K562 (cell line): Measurements from ENCODE around the gene SRRM4. TPM values are rescaled to one million over a fixed set of nuclear protein-coding genes. Genes with fewer than 3 reads are reported as not detected.

Experiments used
- ATAC-seq: fragments of 200-7000 bp; cut with Tn5 transposase; 3 replicates; pipeline ENCODE4 v1.9.1; 2020; ENCODE audit warnings: moderate library complexity
- BruUV-seq: library from RNA; stranded (reverse); fragments of 400-500 nt; replicated peaks from 2 replicates; lab custom pipeline; 2021; lab: Mats Ljungman, UMichigan
- CTCF ChIA-PET: fragments of 300-600 bp; formaldehyde crosslinking; extraction: SDS; loops from one replicate; lab custom pipeline; 2021; ENCODE audit warnings: low intra/inter-chr PET ratio; lab: Yijun Ruan, JAX
- POLR2A ChIA-PET: fragments of 300-600, 350-650 bp; sonication (Branson Sonifier 250); formaldehyde crosslinking; extraction: SDS; loops from one replicate; lab custom pipeline; 2021; ENCODE audit warnings: antibody characterized with exemption, inconsistent platforms; lab: Yijun Ruan, JAX
- DNase-seq, 4 experiments: peaks; one replicate each; pipeline versions ENCODE4 v3.0.0 to v3.0.0-alpha.2; 2011 to 2018; ENCODE audit warnings: low spot score in 3 of 4, mixed read lengths in 3 of 4; ENCODE audit errors: extremely low read depth in 1 of 4
- FAIRE-seq: peaks from 2 replicates; lab custom pipeline; 2011; peaks lifted over from hg19 to GRCh38; lab: Jason Lieb, UNC
- H2AFZ ChIP-seq: 2 replicates; pipeline ENCODE4 v1.6.0; 2011; ENCODE audit warnings: low read depth, low read length, control low read depth, inconsistent platforms
- H3K27ac ChIP-seq: fragments of 200-600 bp; 3 replicates; pipeline ENCODE4 v1.8.0; 2011; ENCODE audit warnings: low read depth, mild to moderate bottlenecking, control low read depth, inconsistent platforms, low read length, moderate library complexity, mixed read lengths; ENCODE audit errors: extremely low read depth
- H3K27me3 ChIP-seq, 2 experiments: fragments of 300-600 bp in 1 of 2; 2 replicates in 1 of 2; 3 replicates in 1 of 2; pipeline versions ENCODE4 v1.6.0 to v1.8.0; 2011; ENCODE audit warnings: inconsistent platforms in 2 of 2, low read length in 2 of 2, mild to moderate bottlenecking in 1 of 2, mixed read lengths in 1 of 2, moderate library complexity in 1 of 2; ENCODE audit not compliant: control insufficient read depth in 2 of 2, insufficient read depth in 2 of 2
- H3K36me3 ChIP-seq: fragments of 300-600 bp; 3 replicates; pipeline ENCODE4 v1.8.0; 2011; ENCODE audit warnings: mild to moderate bottlenecking, low read length, inconsistent platforms; ENCODE audit not compliant: control insufficient read depth, insufficient read depth
- H3K4me1 ChIP-seq, 2 experiments: fragments of 200-600 bp in 1 of 2; replicated peaks in 1 of 2; 2 replicates in 1 of 2; 3 replicates in 1 of 2; pipeline versions ENCODE4 v1.5.1 to v1.8.0; 2011; ENCODE audit warnings: inconsistent platforms in 2 of 2, low read length in 2 of 2, mild to moderate bottlenecking in 1 of 2, mixed read lengths in 1 of 2, moderate library complexity in 1 of 2; ENCODE audit not compliant: control insufficient read depth in 2 of 2, insufficient read depth in 2 of 2
- H3K4me2 ChIP-seq: 2 replicates; pipeline ENCODE4 v1.6.1; 2011; ENCODE audit warnings: low read length, control low read depth, inconsistent platforms, mixed read lengths; ENCODE audit not compliant: insufficient read depth
- H3K4me3 ChIP-seq: fragments of 200-600 bp; sonication (generic), shearing (Covaris generic); 2 replicates; pipeline ENCODE4 v1.5.1; 2016; ENCODE audit warnings: control low read depth, inconsistent platforms
- H3K79me2 ChIP-seq: fragments of 200-600 bp; 3 replicates; pipeline ENCODE4 v1.8.0; 2011; ENCODE audit warnings: low read length, inconsistent platforms; ENCODE audit not compliant: control insufficient read depth, insufficient read depth
- H3K9ac ChIP-seq, 2 experiments: 2 replicates each; pipeline versions ENCODE4 v1.6.0 to v1.6.1; 2011; ENCODE audit warnings: low read depth in 2 of 2, low read length in 2 of 2, control low read depth in 1 of 2, inconsistent platforms in 1 of 2, mild to moderate bottlenecking in 1 of 2, mixed read lengths in 1 of 2; ENCODE audit not compliant: insufficient read depth in 1 of 2
- H3K9me1 ChIP-seq: one replicate; pipeline ENCODE4 v1.6.0; 2011; ENCODE audit warnings: inconsistent platforms, mild to moderate bottlenecking, low read length, moderate library complexity; ENCODE audit not compliant: control insufficient read depth, insufficient read depth
- H3K9me3 ChIP-seq: replicated peaks from 2 replicates; pipeline ENCODE4 v1.5.1; 2011; ENCODE audit warnings: low read depth, low read length, inconsistent platforms; ENCODE audit not compliant: control insufficient read depth, insufficient read depth
- H4K20me1 ChIP-seq: replicated peaks from 2 replicates; pipeline ENCODE4 v1.6.1; 2011; ENCODE audit warnings: low read length, inconsistent platforms, mixed read lengths; ENCODE audit not compliant: control insufficient read depth, insufficient read depth
- FOXP1 ChIP-seq: sonication (generic); formaldehyde crosslinking; IDR thresholded peaks from 2 replicates; pipeline ENCODE4 v1.8.0; 2022; ENCODE audit warnings: mild to moderate bottlenecking, missing genetic modification reagents
- HIVEP1 ChIP-seq: fragments of 250-450 bp; sonication (Bioruptor Pico); IDR thresholded peaks from 2 replicates; pipeline ENCODE4 v1.4.0; 2020; ENCODE audit warnings: mild to moderate bottlenecking
- MCM3 ChIP-seq: fragments of 450-650 bp; IDR thresholded peaks from 2 replicates; pipeline ENCODE4 v1.6.1; 2016
- PURB ChIP-seq: sonication (generic); formaldehyde crosslinking; IDR thresholded peaks from 2 replicates; pipeline ENCODE4 v1.9.0; 2021; ENCODE audit warnings: low read depth, mild to moderate bottlenecking, missing genetic modification reagents
- RBM25 ChIP-seq: fragments of 200-400 bp; formaldehyde crosslinking; IDR thresholded peaks from 2 replicates; pipeline ENCODE4 v1.6.1; 2018; ENCODE audit warnings: low read length, low read depth, moderate library complexity; ENCODE audit not compliant: severe bottlenecking
- ZFP36 ChIP-seq: fragments of 150-350 bp; IDR thresholded peaks from 2 replicates; pipeline ENCODE4 v1.6.1; 2018; ENCODE audit warnings: low read length, low read depth; ENCODE audit not compliant: partially characterized antibody
- ZNF311 ChIP-seq: fragments of 250-450 bp; sonication (Bioruptor Pico); IDR thresholded peaks from 2 replicates; pipeline ENCODE4 v1.4.0; 2020; ENCODE audit warnings: mild to moderate bottlenecking, moderate library complexity
- ZNF695 ChIP-seq: fragments of 450-650 bp; formaldehyde crosslinking; IDR thresholded peaks from 2 replicates; pipeline ENCODE4 v1.4.0; 2020; ENCODE audit warnings: mild to moderate bottlenecking, moderate library complexity
- WGBS: fragments of 100-300 bp; shearing (Covaris generic); methylation state at CpG from one replicate; pipeline ENCODE4 v1.1.6; 2016; ENCODE audit warnings: low coverage, mixed read lengths; ENCODE audit not compliant: insufficient coverage; ENCODE audit errors: missing lambda C conversion rate; 5-methylcytosine and 5-hydroxymethylcytosine counted together
- in situ Hi-C: fragments of 300-500 bp; cut with MboI; formaldehyde crosslinking; loops from 4 replicates; pipeline ENCODE4 v1.15.0; 2018; ENCODE audit warnings: inconsistent platforms, mixed read lengths
- intact Hi-C: fragments of 100-400 bp; cut with micrococcal nuclease; formaldehyde crosslinking; loops from 2 replicates; pipeline ENCODE4 v1.14.2; 2022
- polyA plus RNA-seq, 8 experiments: library from polyadenylated mRNA; depleted of rRNA in 4 of 8; stranded (reverse) in 5 of 8; unstranded in 3 of 8; fragments of >200 nt; fragmentation: Nextera tagmentation in 2 of 8; fragmentation: Illumina TruSeq in 1 of 8; extraction: Ambion mirVana in 2 of 8; extraction: Trizol in 1 of 8; gene quantifications; 2 replicates each; pipeline versions ENCODE4 v1.2.1 to v1.2.3, GENCODE V29; 2011 to 2014; ENCODE audit warnings: inconsistent platforms in 1 of 8, missing spikeins in 1 of 8
- total RNA-seq, 7 experiments: library from RNA; depleted of rRNA in 6 of 7; stranded (reverse); fragments of >200 nt in 6 of 7; fragmentation: Illumina TruSeq in 2 of 7; extraction: Trizol in 2 of 7; gene quantifications; 2 replicates each; pipeline versions ENCODE4 v1.2.1 to v1.2.3, GENCODE V29; 2011 to 2021; ENCODE audit warnings: low replicate concordance in 1 of 7
- TF ChIP-seq, protein P1 (sequence below): fragments of 450-650 bp; formaldehyde crosslinking; IDR thresholded peaks from 2 replicates; pipeline ENCODE4 v1.4.0; 2022; ENCODE audit warnings: missing genetic modification characterization
- TF ChIP-seq, protein P2 (sequence below), 2 experiments: fragments of 450-650 bp in 1 of 2; sonication (generic) in 1 of 2; formaldehyde crosslinking in 1 of 2; IDR thresholded peaks in 1 of 2; conservative IDR thresholded peaks in 1 of 2; 2 replicates each; pipeline versions ENCODE4 v1.6.1 to v1.8.1; 2016 to 2023; ENCODE audit warnings: mild to moderate bottlenecking in 2 of 2, moderate library complexity in 2 of 2, inconsistent platforms in 1 of 2, missing genetic modification reagents in 1 of 2

The SRRM4 gene
- total and polyA plus RNA-seq, 9 of the 15 experiments (the other 6 are each of a cell fraction or from before 2014, with no cell fraction given): not detected

DNA sequence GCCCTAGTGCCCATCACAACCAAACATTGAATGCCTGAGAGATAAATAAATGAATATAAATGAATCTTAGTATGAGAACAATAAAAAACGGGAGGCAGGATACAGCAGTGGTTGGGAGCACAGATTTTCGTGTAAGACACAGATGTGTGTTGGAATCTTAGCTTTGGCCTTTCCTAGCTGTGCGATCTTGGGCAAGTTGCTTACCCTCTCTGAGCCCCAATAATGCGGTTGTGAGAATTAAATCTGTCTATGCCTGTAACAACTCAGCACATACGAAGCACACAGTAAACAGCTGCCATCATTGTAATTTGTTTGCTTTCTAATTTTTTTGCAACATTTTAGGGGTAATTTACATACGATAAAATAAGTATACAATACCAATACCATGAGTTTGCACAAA lies 89.8 kb downstream of the SRRM4 start:
- no TSS peak for BruUV-seq
- ChIA-PET CTCF (no interaction called here), POLR2A (no interaction called here)
- TF ChIP-seq PURB (no peak), ZFP36 (peak; percentile 56), MCM3 (no peak), ZNF311 (no peak), HIVEP1 (CRISPR knock-in tag) (no peak), RBM25 (peak; percentile 75), FOXP1 (no peak), ZNF695 (CRISPR knock-in tag) (no peak)
- TF ChIP-seq, protein P1, sequence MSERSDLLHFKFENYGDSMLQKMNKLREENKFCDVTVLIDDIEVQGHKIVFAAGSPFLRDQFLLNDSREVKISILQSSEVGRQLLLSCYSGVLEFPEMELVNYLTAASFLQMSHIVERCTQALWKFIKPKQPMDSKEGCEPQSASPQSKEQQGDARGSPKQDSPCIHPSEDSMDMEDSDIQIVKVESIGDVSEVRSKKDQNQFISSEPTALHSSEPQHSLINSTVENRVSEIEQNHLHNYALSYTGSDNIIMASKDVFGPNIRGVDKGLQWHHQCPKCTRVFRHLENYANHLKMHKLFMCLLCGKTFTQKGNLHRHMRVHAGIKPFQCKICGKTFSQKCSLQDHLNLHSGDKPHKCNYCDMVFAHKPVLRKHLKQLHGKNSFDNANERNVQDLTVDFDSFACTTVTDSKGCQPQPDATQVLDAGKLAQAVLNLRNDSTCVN (CRISPR knock-in tag): no peak
- TF ChIP-seq, protein P2, sequence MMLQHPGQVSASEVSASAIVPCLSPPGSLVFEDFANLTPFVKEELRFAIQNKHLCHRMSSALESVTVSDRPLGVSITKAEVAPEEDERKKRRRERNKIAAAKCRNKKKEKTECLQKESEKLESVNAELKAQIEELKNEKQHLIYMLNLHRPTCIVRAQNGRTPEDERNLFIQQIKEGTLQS (IDR thresholded peaks at IDR 0.05): no peak
- TF ChIP-seq, protein P2 (CRISPR knock-in tag; conservative IDR thresholded peaks at IDR 0.05): no peak
- Histone ChIP-seq H3K27me3 (no peaks in the 10 kb centered on the region; a peak in 1 of 5 replicates), H3K36me3 (no peaks in the 10 kb centered on the region), H3K9me3 (no peaks in the 10 kb centered on the region), H3K9ac (no peak overlapping the region), H4K20me1 (no peaks in the 10 kb centered on the region), H3K9me1 (no peaks in the 10 kb centered on the region), H3K4me1 (no peaks in the 10 kb centered on the region), H3K27ac (no peak overlapping the region), H3K79me2 (no peaks in the 10 kb centered on the region), H3K4me2 (no peak overlapping the region), H3K4me3 (no peak overlapping the region), H2AFZ (no peak overlapping the region)
- no peak for ATAC-seq
- intact Hi-C loops: no loop called here
- no peak for DNase-seq
- in situ Hi-C loops: no loop called here
- 1% methylated on average over 6 of the region's 6 CpGs for WGBS
- no peak for FAIRE-seq
